ENCODE results near the gene MYO3B. TPM values are rescaled to one million over a fixed set of nuclear protein-coding genes. Genes with fewer than 3 reads are reported as not detected.

MYO3B gene
- total and polyA plus RNA-seq, 2 donors (not counting 1 experiment from before 2014, with no cell fraction given), result not detected

DNA sequence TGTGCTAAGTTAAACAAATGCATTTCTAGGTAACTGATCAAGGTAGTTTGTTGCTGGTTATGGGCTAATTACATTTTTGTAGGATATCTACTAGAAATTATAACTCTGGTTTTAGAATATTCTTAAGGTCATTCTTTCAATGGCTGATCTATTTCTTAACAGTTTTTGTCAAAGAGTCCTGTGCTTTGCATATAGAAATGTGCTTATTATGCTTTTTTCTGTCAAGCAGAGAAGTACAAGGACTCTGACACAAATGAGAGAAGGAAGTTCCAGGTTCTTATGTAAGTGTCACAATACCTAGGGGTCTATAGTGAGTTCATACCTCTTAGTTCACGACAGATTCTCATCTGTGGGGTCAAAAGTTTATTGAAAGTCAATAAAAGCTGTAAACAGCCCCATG is 88.4 kb downstream of the MYO3B start:
- Histone ChIP-seq H3K9me3 (ENCODE audit: control extremely low read depth in 1 of 3, control insufficient read depth in 2 of 3, insufficient read depth in 1 of 3, low read length in 2 of 3) (no peaks in the 10 kb centered on the region), H3K27me3 (replicated peaks in 1 of 4; ENCODE audit: control extremely low read depth in 1 of 4, control insufficient read depth in 3 of 4, insufficient read depth in 4 of 4, low read length in 3 of 4) (no peaks in the 10 kb centered on the region), H3K27ac (ENCODE audit: low read length in 2 of 2) (no peak overlapping the region), H3K4me2 (replicated peaks; ENCODE audit: low read depth, low read length, poor library complexity, severe bottlenecking) (no peak overlapping the region), H3K36me3 (replicated peaks in 1 of 2; ENCODE audit: control extremely low read depth in 1 of 2, control insufficient read depth in 1 of 2, extremely low read depth in 1 of 2, insufficient read depth in 2 of 2, low read length in 1 of 2) (no peaks in the 10 kb centered on the region), H3K4me1 (ENCODE audit: control insufficient read depth in 2 of 2, insufficient read depth in 2 of 2, low read length in 2 of 2) (no peaks in the 10 kb centered on the region), H3K79me2 (ENCODE audit: control insufficient read depth, insufficient read depth, low read length) (no peaks in the 10 kb centered on the region), H2AFZ (ENCODE audit: insufficient read depth, low read depth, low read length, poor library complexity, severe bottlenecking) (no peak overlapping the region), H4K20me1 (ENCODE audit: control insufficient read depth, insufficient read depth, low read length, poor library complexity, severe bottlenecking) (no peaks in the 10 kb centered on the region), H3K9ac (ENCODE audit: low read length) (no peak overlapping the region), H3K4me3 (ENCODE audit: control extremely low read depth in 1 of 5, extremely low read depth in 1 of 5, insufficient read depth in 1 of 5, low read depth in 2 of 5, low read length in 4 of 5) (no peak overlapping the region)
- no peaks in the 10 kb centered on the region for H3K27me3 Mint-ChIP-seq
- ATAC-seq (ENCODE audit: low read depth), result no peak
- 100% methylated on average over 1 of the region's 1 CpG for WGBS (ENCODE audit: insufficient coverage)
- H3K9me3 Mint-ChIP-seq (ENCODE audit: insufficient read depth), result no peaks in the 10 kb centered on the region
- H3K4me3 Mint-ChIP-seq, result no peak overlapping the region
- DNase-seq, result no peak
- intact Hi-C loops (cut with micrococcal nuclease), result no loop called here
- ChIA-PET CTCF (no interaction called here), POLR2A (no interaction called here)
- H3K27ac Mint-ChIP-seq, result no peak overlapping the region
- TF ChIP-seq CTCF (IDR thresholded peaks at IDR 0.05) (no peak), EZH2 (IDR thresholded peaks at IDR 0.05; ENCODE audit: borderline replicate concordance, insufficient read depth, low read depth, low read length, poor library complexity, severe bottlenecking) (no peak)
- no peaks in the 10 kb centered on the region for H3K4me1 Mint-ChIP-seq

- intact Hi-C loops (cut with micrococcal nuclease), result no loop called here
- Mint-ChIP-seq H3K4me1 (no peaks in the 10 kb centered on the region), H3K27ac (no peak overlapping the region), H3K27me3 (no peaks in the 10 kb centered on the region), H3K4me3 (no peak overlapping the region), H3K9me3 (ENCODE audit: insufficient read depth) (no peaks in the 10 kb centered on the region)
- TF ChIP-seq EZH2 (IDR thresholded peaks at IDR 0.05; ENCODE audit: borderline replicate concordance, insufficient read depth, low read depth, low read length, poor library complexity, severe bottlenecking) (no peak), CTCF (IDR thresholded peaks at IDR 0.05) (no peak)
- ATAC-seq (ENCODE audit: low read depth) (no peak), DNase-seq (no peak)
- Histone ChIP-seq H3K27me3 (replicated peaks in 1 of 4; ENCODE audit: control extremely low read depth in 1 of 4, control insufficient read depth in 3 of 4, insufficient read depth in 4 of 4, low read length in 3 of 4) (no peaks in the 10 kb centered on the region), H3K4me1 (ENCODE audit: control insufficient read depth in 2 of 2, insufficient read depth in 2 of 2, low read length in 2 of 2) (no peaks in the 10 kb centered on the region), H3K4me3 (ENCODE audit: control extremely low read depth in 1 of 5, extremely low read depth in 1 of 5, insufficient read depth in 1 of 5, low read depth in 2 of 5, low read length in 4 of 5) (no peak overlapping the region), H3K79me2 (ENCODE audit: control insufficient read depth, insufficient read depth, low read length) (no peaks in the 10 kb centered on the region), H4K20me1 (ENCODE audit: control insufficient read depth, insufficient read depth, low read length, poor library complexity, severe bottlenecking) (no peaks in the 10 kb centered on the region), H3K36me3 (replicated peaks in 1 of 2; ENCODE audit: control extremely low read depth in 1 of 2, control insufficient read depth in 1 of 2, extremely low read depth in 1 of 2, insufficient read depth in 2 of 2, low read length in 1 of 2) (no peaks in the 10 kb centered on the region), H2AFZ (ENCODE audit: insufficient read depth, low read depth, low read length, poor library complexity, severe bottlenecking) (no peak overlapping the region), H3K27ac (ENCODE audit: low read length in 2 of 2) (no peak overlapping the region), H3K4me2 (replicated peaks; ENCODE audit: low read depth, low read length, poor library complexity, severe bottlenecking) (no peak overlapping the region), H3K9me3 (ENCODE audit: control extremely low read depth in 1 of 3, control insufficient read depth in 2 of 3, insufficient read depth in 1 of 3, low read length in 2 of 3) (no peaks in the 10 kb centered on the region), H3K9ac (ENCODE audit: low read length) (no peak overlapping the region)
- POLR2A ChIA-PET, result no interaction called here
- CTCF ChIA-PET, result no interaction called here
Observed at GRCh38 chr2:170267071-170267470, 89.1 kb downstream of the MYO3B start.

Data from B cell (primary cell).